Astrocyte (in vitro differentiated cells and primary cell): Measurements from ENCODE around the gene MLXIP. TPM values are rescaled to one million over a fixed set of nuclear protein-coding genes. Genes with fewer than 3 reads are reported as not detected.

Experiments used
- DNase-seq: peaks from one replicate; pipeline ENCODE4 v3.0.0-alpha.2; 2010; ENCODE audit warnings: low read depth
- FAIRE-seq: peaks from 2 replicates; lab custom pipeline; 2011; peaks lifted over from hg19 to GRCh38; lab: Jason Lieb, UNC
- H2AFZ ChIP-seq: 2 replicates; pipeline ENCODE4 v1.6.0; 2012; ENCODE audit warnings: low read depth, low read length, inconsistent platforms
- H3K27ac ChIP-seq: 2 replicates; pipeline ENCODE4 v1.5.1; 2011; ENCODE audit warnings: low read depth, low read length, inconsistent platforms
- H3K27me3 ChIP-seq: 2 replicates; pipeline ENCODE4 v1.6.0; 2011; ENCODE audit warnings: low read length, inconsistent platforms; ENCODE audit not compliant: insufficient read depth
- H3K36me3 ChIP-seq: 2 replicates; pipeline ENCODE4 v1.5.1; 2011; ENCODE audit warnings: low read length, inconsistent platforms; ENCODE audit not compliant: insufficient read depth
- H3K4me1 ChIP-seq: 2 replicates; pipeline ENCODE4 v1.5.1; 2011; ENCODE audit warnings: low read length, inconsistent platforms; ENCODE audit not compliant: insufficient read depth
- H3K4me2 ChIP-seq: 2 replicates; pipeline ENCODE4 v1.6.0; 2012; ENCODE audit warnings: low read length, inconsistent platforms
- H3K4me3 ChIP-seq: 2 replicates; pipeline ENCODE4 v1.5.1; 2011; ENCODE audit warnings: low read depth, mild to moderate bottlenecking, low read length, inconsistent platforms; ENCODE audit not compliant: insufficient read depth
- H3K79me2 ChIP-seq: 2 replicates; pipeline ENCODE4 v1.6.0; 2012; ENCODE audit warnings: mild to moderate bottlenecking, low read length, inconsistent platforms; ENCODE audit not compliant: insufficient read depth
- H3K9ac ChIP-seq: 2 replicates; pipeline ENCODE4 v1.6.0; 2012; ENCODE audit warnings: mild to moderate bottlenecking, low read length, inconsistent platforms
- H3K9me3 ChIP-seq: 2 replicates; pipeline ENCODE4 v1.5.1; 2012; ENCODE audit warnings: low read depth, mild to moderate bottlenecking, low read length, inconsistent platforms; ENCODE audit not compliant: insufficient read depth
- H4K20me1 ChIP-seq: 2 replicates; pipeline ENCODE4 v1.6.0; 2012; ENCODE audit warnings: low read length, inconsistent platforms; ENCODE audit not compliant: insufficient read depth
- H3K27ac Mint-ChIP-seq: one replicate; pipeline ENCODE4 v1.8.0; 2021; ENCODE audit warnings: mild to moderate bottlenecking, mixed read lengths; ENCODE audit not compliant: unreplicated experiment
- H3K27me3 Mint-ChIP-seq: one replicate; pipeline ENCODE4 v1.8.0; 2021; ENCODE audit warnings: low read depth, mixed read lengths; ENCODE audit not compliant: unreplicated experiment
- H3K36me3 Mint-ChIP-seq: one replicate; pipeline ENCODE4 v1.8.0; 2021; ENCODE audit warnings: low read depth, mixed read lengths; ENCODE audit not compliant: unreplicated experiment
- H3K4me1 Mint-ChIP-seq: one replicate; pipeline ENCODE4 v1.8.0; 2021; ENCODE audit warnings: low read depth, mixed read lengths; ENCODE audit not compliant: unreplicated experiment
- H3K4me3 Mint-ChIP-seq: one replicate; pipeline ENCODE4 v1.8.0; 2021; ENCODE audit warnings: mild to moderate bottlenecking, moderate library complexity, mixed read lengths; ENCODE audit not compliant: unreplicated experiment
- H3K9me3 Mint-ChIP-seq: one replicate; pipeline ENCODE4 v1.8.0; 2021; ENCODE audit warnings: mild to moderate bottlenecking, mixed read lengths; ENCODE audit not compliant: unreplicated experiment
- EZH2 ChIP-seq: IDR thresholded peaks from 2 replicates; pipeline ENCODE4 v1.6.1; 2012; ENCODE audit warnings: mild to moderate bottlenecking, low read length, inconsistent platforms; ENCODE audit not compliant: insufficient read depth
- total RNA-seq: library from RNA; stranded (reverse); gene quantifications from 2 replicates; pipeline ENCODE4 v1.2.1, GENCODE V29; 2021
- TF ChIP-seq, protein P1 (sequence below): IDR thresholded peaks from 2 replicates; pipeline ENCODE4 v1.5.1; 2011; ENCODE audit warnings: low read depth, mild to moderate bottlenecking, inconsistent platforms, low read length, moderate library complexity; ENCODE audit not compliant: insufficient read depth

The MLXIP gene
- total RNA-seq, 1 donor from 2014 or later: 62.5 TPM

DNA sequence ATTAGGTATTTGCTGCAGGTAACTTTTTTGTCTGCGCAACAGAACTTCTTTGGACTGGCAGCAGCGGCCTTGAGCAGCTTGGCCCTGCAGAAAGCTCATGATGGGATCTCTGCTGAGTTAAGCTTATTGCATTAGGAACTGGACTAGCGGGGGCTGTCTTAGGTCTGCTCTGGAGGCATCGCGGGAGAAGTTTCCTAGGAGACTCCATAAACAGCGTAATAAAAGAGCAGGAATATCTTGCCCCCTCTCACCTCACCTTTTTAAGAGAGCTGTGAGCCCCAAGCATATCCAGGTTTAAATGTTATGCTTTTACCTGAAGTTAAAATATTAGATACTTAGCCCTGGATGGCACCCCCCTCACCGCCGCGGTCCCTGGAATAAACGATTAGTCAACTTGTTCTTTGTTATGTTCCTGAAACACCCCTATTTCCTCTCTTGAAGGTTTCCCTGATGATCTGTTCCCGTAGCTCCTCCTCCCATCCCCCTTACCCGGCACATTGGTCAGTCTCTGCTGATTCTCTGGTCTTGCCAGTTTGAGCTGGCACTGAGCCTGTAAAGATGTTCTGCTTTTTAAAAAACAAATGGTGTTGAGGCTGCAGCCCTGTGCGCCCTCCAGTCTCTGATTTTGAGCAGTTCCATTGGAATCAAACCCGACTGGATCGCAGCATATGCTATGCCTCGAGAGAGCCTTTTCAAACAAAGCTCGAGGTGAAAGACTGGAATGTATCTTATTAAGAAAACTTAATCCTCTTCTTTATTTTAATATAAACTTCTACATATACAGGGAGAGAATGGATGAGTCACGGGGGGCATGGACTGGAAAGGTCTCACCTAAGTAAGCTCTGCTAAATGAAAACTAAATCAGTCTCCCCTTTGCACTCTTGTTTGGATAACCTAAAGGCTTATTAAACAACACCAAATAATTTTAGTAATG is 1.9 kb downstream of the MLXIP start:
- no peaks in the 10 kb centered on the region for H3K27me3 Mint-ChIP-seq
- H3K27ac ChIP-seq: peak overlapping the region; percentile 49
- DNase-seq: peak; percentile 82

DNA sequence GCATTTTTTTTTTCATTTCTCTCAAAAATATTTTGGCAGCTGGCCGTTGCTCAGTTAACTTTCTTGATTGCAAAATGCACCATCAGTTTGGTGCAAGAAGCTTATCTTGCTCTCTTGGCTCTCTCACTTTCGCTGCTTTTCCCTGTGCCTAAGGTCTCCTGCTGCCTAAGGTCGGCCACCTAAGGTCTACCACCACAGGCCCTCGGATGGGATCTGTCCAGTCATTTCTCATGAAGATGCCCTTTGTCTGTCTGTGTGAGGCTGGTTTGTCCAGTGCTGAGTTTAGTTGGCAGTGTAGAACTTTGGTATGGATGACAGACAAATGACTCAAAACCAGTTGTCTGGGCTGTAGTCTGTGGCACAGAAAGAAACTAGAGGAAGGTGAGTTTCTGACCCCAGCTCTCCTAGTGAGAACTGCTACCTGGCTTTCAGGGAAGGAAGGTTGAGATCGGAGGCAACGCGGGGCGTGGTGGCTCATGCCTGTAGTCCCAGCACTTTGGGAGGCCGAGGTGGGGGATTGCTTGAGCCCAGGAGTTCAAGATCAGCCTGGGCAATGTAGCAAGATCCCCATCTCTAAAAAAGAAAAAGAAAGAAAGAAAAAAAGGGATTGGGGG is 2.6 kb downstream of the MLXIP start:
- Histone ChIP-seq H4K20me1 (peaks cover 53% of the 10 kb centered on the region), H3K27me3 (no peaks in the 10 kb centered on the region), H3K9me3 (no peaks in the 10 kb centered on the region), H3K4me2 (peak overlapping the region; percentile 90), H2AFZ (no peak overlapping the region), H3K27ac (peak overlapping the region; percentile 49), H3K9ac (peak overlapping the region; percentile 92), H3K4me1 (peaks cover 36% of the 10 kb centered on the region), H3K79me2 (peaks cover 68% of the 10 kb centered on the region), H3K4me3 (peak overlapping the region; percentile 78), H3K36me3 (peaks cover 9% of the 10 kb centered on the region)
- peaks cover 22% of the 10 kb centered on the region for H3K4me1 Mint-ChIP-seq
- FAIRE-seq (no peak), DNase-seq (no peak)
- H3K36me3 Mint-ChIP-seq: peaks cover 23% of the 10 kb centered on the region
- peak overlapping the region; percentile 93 for H3K27ac Mint-ChIP-seq
- no peak for TF ChIP-seq EZH2
- TF ChIP-seq, protein P1, sequence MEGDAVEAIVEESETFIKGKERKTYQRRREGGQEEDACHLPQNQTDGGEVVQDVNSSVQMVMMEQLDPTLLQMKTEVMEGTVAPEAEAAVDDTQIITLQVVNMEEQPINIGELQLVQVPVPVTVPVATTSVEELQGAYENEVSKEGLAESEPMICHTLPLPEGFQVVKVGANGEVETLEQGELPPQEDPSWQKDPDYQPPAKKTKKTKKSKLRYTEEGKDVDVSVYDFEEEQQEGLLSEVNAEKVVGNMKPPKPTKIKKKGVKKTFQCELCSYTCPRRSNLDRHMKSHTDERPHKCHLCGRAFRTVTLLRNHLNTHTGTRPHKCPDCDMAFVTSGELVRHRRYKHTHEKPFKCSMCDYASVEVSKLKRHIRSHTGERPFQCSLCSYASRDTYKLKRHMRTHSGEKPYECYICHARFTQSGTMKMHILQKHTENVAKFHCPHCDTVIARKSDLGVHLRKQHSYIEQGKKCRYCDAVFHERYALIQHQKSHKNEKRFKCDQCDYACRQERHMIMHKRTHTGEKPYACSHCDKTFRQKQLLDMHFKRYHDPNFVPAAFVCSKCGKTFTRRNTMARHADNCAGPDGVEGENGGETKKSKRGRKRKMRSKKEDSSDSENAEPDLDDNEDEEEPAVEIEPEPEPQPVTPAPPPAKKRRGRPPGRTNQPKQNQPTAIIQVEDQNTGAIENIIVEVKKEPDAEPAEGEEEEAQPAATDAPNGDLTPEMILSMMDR: no peak
- no peaks in the 10 kb centered on the region for H3K27me3 Mint-ChIP-seq
- no peaks in the 10 kb centered on the region for H3K9me3 Mint-ChIP-seq
- H3K4me3 Mint-ChIP-seq: peak overlapping the region; percentile 91

More for the DNA sequence above, 1.9 kb downstream of the MLXIP start:
- Histone ChIP-seq H3K27me3 (no peaks in the 10 kb centered on the region), H3K4me3 (peak overlapping the region; percentile 78), H3K79me2 (peaks cover 60% of the 10 kb centered on the region), H2AFZ (no peak overlapping the region), H3K9me3 (no peaks in the 10 kb centered on the region), H3K36me3 (peaks cover 5% of the 10 kb centered on the region), H3K4me1 (peaks cover 36% of the 10 kb centered on the region), H4K20me1 (peaks cover 45% of the 10 kb centered on the region), H3K4me2 (peak overlapping the region; percentile 90), H3K9ac (peak overlapping the region; percentile 92)
- FAIRE-seq: no peak
- TF ChIP-seq EZH2: no peak
- TF ChIP-seq, protein P1: no peak
- Mint-ChIP-seq H3K9me3 (no peaks in the 10 kb centered on the region), H3K4me3 (peak overlapping the region; percentile 91), H3K36me3 (peaks cover 18% of the 10 kb centered on the region), H3K4me1 (peaks cover 22% of the 10 kb centered on the region), H3K27ac (peak overlapping the region; percentile 93)
